Measurements from ENCODE around the gene PDE1C.

The PDE1C gene

GRCh38 chr7:31893365-31893764 is 176.8 kb downstream of the PDE1C start:
- H3K4me3 ChIP-seq (ENCODE audit: low read depth, low read length): no peak overlapping the region
- TF ChIP-seq CTCF (IDR thresholded peaks at IDR 0.05; ENCODE audit: insufficient read depth, low read depth, low read length, missing control alignments): no peak
- DNase-seq (ENCODE audit: low read depth): peak; percentile 54

- peak; percentile 91 for DNase-seq (ENCODE audit: low read depth)
- no peak overlapping the region for H3K4me3 ChIP-seq (ENCODE audit: low read depth, low read length)
- TF ChIP-seq CTCF (IDR thresholded peaks at IDR 0.05; ENCODE audit: insufficient read depth, low read depth, low read length, missing control alignments): no peak
These were observed 177.9 kb downstream of the PDE1C start for GRCh38 chr7:31892099-31892829.

- no peak for TF ChIP-seq CTCF (IDR thresholded peaks at IDR 0.05; ENCODE audit: insufficient read depth, low read depth, low read length, missing control alignments)
- DNase-seq (ENCODE audit: low read depth): no peak
- no peak overlapping the region for H3K4me3 ChIP-seq (ENCODE audit: low read depth, low read length)
These were observed 179.4 kb downstream of the PDE1C start for GRCh38 chr7:31890766-31891165.

- TF ChIP-seq CTCF (IDR thresholded peaks at IDR 0.05; ENCODE audit: insufficient read depth, low read depth, low read length, missing control alignments): no peak
- H3K4me3 ChIP-seq (ENCODE audit: low read depth, low read length): no peak overlapping the region
- DNase-seq (ENCODE audit: low read depth): peak; percentile 21
These were observed 180.0 kb downstream of the PDE1C start for GRCh38 chr7:31890198-31890597.

- H3K4me3 ChIP-seq (ENCODE audit: low read depth, low read length): no peak overlapping the region
- DNase-seq (ENCODE audit: low read depth): no peak
- TF ChIP-seq CTCF (IDR thresholded peaks at IDR 0.05; ENCODE audit: insufficient read depth, low read depth, low read length, missing control alignments): no peak
These were observed 183.2 kb downstream of the PDE1C start for GRCh38 chr7:31887006-31887405.

- DNase-seq (ENCODE audit: low read depth): no peak
- no peak overlapping the region for H3K4me3 ChIP-seq (ENCODE audit: low read depth, low read length)
- TF ChIP-seq CTCF (IDR thresholded peaks at IDR 0.05; ENCODE audit: insufficient read depth, low read depth, low read length, missing control alignments): no peak
These were observed 185.0 kb downstream of the PDE1C start for GRCh38 chr7:31885171-31885570.

- no peak overlapping the region for H3K4me3 ChIP-seq (ENCODE audit: low read depth, low read length)
- DNase-seq (ENCODE audit: low read depth): peak; percentile 64
- no peak for TF ChIP-seq CTCF (IDR thresholded peaks at IDR 0.05; ENCODE audit: insufficient read depth, low read depth, low read length, missing control alignments)
These were observed 186.4 kb downstream of the PDE1C start for GRCh38 chr7:31883761-31884164.

Data from GM12865 (cell line).